NCI-H2029 treated with DMSO at 0.1 percent for 48 hours (cell line): Measurements from ENCODE around the gene PTPN7.

Experiments used
- DNase-seq: peaks from one replicate; lab custom pipeline; 2025; lab: John Stamatoyannopoulos, UW

Gene PTPN7

DNA sequence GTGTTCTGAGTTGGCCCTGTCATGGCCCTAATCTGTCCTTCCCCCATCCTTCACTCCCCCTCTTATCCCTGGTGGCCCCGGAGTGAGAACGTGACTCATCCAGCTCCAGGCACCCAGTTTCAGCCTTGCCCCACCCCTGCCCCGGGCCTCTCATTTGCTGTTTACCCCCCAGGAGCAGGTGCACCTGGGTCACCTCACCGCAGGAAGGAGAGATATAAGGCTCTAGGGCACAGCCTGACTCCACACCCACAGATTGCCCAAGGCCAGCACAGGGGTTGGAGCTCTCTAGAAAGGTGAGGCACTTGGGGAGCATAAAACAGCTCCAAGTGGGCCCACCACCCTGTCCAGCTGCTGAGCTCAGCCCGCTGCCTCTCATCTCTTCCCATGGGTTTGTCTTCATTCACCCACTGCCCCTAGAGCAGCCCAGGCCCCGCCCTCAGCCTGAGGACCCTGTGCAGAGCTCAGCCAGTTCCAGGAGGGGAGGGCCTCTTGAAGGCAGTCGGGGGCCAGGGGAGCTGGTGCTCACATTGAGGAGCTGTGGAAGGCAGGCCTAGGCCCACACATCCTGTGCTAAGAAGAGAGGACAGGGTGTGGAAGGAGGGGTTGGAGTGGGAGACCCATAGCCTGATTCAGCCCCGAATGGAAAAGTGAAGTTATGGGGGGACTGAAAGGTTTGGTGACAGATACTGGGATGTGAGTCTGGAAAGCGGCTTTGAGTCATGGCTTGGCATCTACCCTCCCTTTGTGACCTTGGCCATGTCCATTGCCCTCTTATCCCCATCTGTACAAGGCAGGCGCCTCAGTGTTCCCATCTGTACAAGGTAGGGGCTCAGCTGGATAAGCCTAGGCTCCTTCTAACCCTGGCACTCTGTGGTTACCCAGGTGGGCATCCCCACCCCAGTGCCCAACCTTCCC is 53.8 kb downstream of the PTPN7 start:
- DNase-seq = no peak

DNA sequence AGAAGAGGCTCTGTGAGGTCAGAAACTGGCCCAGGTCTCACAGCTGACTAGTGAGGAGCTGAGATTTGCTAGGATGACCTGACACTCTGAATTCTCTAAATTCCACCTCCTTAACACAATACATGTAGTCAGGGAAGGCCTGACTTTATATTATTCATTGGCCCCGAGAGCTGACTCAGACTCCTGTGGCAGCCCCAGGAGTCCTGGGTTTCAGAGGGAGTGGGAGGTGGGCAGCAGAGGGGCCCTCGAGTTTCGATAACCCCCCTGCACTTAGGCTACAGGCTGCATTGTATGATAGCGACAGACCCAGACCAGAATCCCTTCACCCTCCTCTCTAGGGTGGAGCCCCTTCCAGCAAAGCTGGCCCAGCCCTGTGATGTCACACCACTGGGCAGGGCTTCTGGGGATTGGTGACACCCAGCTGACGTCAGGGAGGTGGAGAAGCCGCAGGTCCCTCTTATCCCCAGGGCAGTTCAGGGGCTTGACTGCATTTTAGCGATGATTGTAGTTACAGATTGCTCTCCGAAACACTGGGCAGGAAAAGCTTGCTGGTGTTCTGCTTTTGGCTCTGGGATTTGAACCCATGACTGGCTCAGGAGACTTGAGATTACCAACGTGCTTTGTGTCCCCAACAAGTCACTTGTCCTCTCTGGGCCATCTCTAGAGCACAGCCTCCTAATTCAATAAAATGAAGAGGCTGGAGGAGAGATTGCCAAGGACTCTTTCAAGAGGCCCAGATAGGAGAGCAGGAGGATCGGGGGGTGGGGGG is 54.6 kb downstream of the PTPN7 start:
- DNase-seq = peak; percentile 66

DNA sequence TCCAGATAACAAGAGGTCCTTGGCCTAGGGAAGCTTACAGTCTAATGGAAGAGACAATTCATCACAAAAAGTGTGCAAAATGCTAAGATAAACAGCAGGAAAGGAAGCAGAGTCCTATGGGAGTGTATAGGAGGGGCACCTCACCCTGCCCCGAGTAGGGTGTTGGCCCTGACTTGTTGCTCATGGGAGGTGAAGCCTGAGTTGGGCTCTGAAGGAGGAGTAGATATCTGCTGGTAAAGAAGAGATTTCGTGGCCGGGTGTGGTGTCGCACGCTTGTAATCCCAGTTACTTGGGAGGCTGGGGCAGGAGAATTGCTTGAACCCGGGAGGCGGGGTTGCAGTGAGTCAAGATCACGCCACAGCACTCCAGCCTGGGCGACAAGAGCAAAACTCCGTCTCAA is 56.3 kb downstream of the PTPN7 start:
- no peak for DNase-seq

DNA sequence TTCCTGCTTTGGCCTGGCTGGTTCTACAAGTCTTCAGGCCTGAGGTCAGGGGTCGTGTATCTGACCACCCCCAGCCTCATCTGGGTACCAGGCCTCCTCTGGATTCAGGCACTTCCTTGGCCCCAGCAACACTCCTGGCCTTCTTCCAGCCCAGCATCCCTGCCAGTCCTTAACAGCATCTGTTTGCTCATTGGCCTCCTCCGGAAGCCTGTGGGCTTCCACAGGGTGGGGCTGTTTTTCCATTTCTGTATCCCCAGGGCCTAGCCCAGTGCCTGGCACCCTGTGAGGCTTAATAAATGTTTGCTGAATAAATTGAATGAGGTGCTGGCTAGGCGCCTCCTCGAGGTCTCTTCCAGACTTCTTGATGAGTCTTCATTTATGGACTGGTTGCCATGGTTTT is 59.2 kb downstream of the PTPN7 start:
- no peak for DNase-seq
